NCI-H2029 treated with DMSO at 0.1 percent for 48 hours (cell line): Measurements from ENCODE around the gene OSBP2.

Source experiments
- DNase-seq: peaks from one replicate; lab custom pipeline; 2025; lab: John Stamatoyannopoulos, UW

Gene OSBP2

GRCh38 chr22:30809086-30809485 is 114.4 kb downstream of the OSBP2 start:
- no peak for DNase-seq

GRCh38 chr22:30810105-30810504 is 115.4 kb downstream of the OSBP2 start:
- DNase-seq: no peak

- DNase-seq: no peak
Measured at GRCh38 chr22:30813936-30814335, 119.3 kb downstream of the OSBP2 start.

GRCh38 chr22:30816413-30816812 is 121.7 kb downstream of the OSBP2 start:
- no peak for DNase-seq

- no peak for DNase-seq
Measured at GRCh38 chr22:30821381-30821780, 126.7 kb downstream of the OSBP2 start.

- no peak for DNase-seq
Measured at GRCh38 chr22:30821863-30822215, 127.2 kb downstream of the OSBP2 start.

- DNase-seq: no peak
Measured at GRCh38 chr22:30822216-30823014, 127.7 kb downstream of the OSBP2 start.

- DNase-seq: no peak
Measured at GRCh38 chr22:30823015-30823370, 128.3 kb downstream of the OSBP2 start.

- no peak for DNase-seq
Measured at GRCh38 chr22:30824096-30824495, 129.4 kb downstream of the OSBP2 start.

GRCh38 chr22:30824711-30825110 is 130.0 kb downstream of the OSBP2 start:
- DNase-seq: no peak

- no peak for DNase-seq
Measured at GRCh38 chr22:30825711-30826505, 131.2 kb downstream of the OSBP2 start.

GRCh38 chr22:30826670-30827355 is 132.1 kb downstream of the OSBP2 start:
- no peak for DNase-seq

- no peak for DNase-seq
Measured at GRCh38 chr22:30827646-30828045, 133.0 kb downstream of the OSBP2 start.

- DNase-seq: no peak
Measured at GRCh38 chr22:30828187-30829155, 133.8 kb downstream of the OSBP2 start.

- DNase-seq: no peak
Measured at GRCh38 chr22:30829901-30830550, 135.4 kb downstream of the OSBP2 start.

- no peak for DNase-seq
Measured at GRCh38 chr22:30830907-30831306, 136.2 kb downstream of the OSBP2 start.

GRCh38 chr22:30832407-30832987 is 137.8 kb downstream of the OSBP2 start:
- DNase-seq: no peak

GRCh38 chr22:30833322-30833721 is 138.6 kb downstream of the OSBP2 start:
- DNase-seq: no peak

GRCh38 chr22:30837531-30837930 is 142.9 kb downstream of the OSBP2 start:
- DNase-seq: no peak

- DNase-seq: no peak
Measured at GRCh38 chr22:30838111-30838510, 143.4 kb downstream of the OSBP2 start.

- DNase-seq: no peak
Measured at GRCh38 chr22:30841273-30841672, 146.6 kb downstream of the OSBP2 start.
